Adrenal gland (tissue), 12 donors: ENCODE results near the gene CKB. TPM values are rescaled to one million over a fixed set of nuclear protein-coding genes. Genes with fewer than 3 reads are reported as not detected.
A peak's percentile ranks its signal among the peaks of the same experiment; 100 is the strongest.
"Not testable (repeated sequence)": the region's sequence is repeated elsewhere in the genome, so short reads cannot be mapped to it uniquely, and the experiment has no call there.

Source experiments
- DNase-seq, 7 donors: peaks; one replicate each; pipeline ENCODE4 v3.0.0-alpha.2; 2019 to 2020
- H3K27ac ChIP-seq, 5 donors: fragments of 200-600 bp; sonication (generic) in 4 of 5; 1 replicate in 3 of 5; 2 replicates in 2 of 5; pipeline versions ENCODE4 v1.5.1 to v1.8.0; 2016 to 2020; ENCODE audit warnings: mild to moderate bottlenecking in 1 of 5
- H3K27me3 ChIP-seq: fragments of 200-600 bp; 2 replicates; pipeline ENCODE4 v1.8.0; 2021
- H3K36me3 ChIP-seq, 2 donors: fragments of 200-600 bp; replicated peaks in 1 of 2; 1 replicate in 1 of 2; 2 replicates in 1 of 2; pipeline versions ENCODE4 v1.5.1 to v1.8.0; 2018 to 2022
- H3K4me1 ChIP-seq, 2 donors: fragments of 200-600 bp; replicated peaks in 1 of 2; 1 replicate in 1 of 2; 2 replicates in 1 of 2; pipeline versions ENCODE4 v1.5.1 to v1.8.0; 2018 to 2021
- H3K4me3 ChIP-seq, 4 donors: fragments of 200-600 bp; sonication (generic) in 3 of 4; one replicate each; pipeline ENCODE4 v1.5.1; 2016 to 2018
- H3K9me3 ChIP-seq, 3 donors: fragments of 200-600 bp; sonication (generic) in 1 of 3; replicated peaks in 1 of 3; 1 replicate in 2 of 3; 2 replicates in 1 of 3; pipeline versions ENCODE4 v1.5.1 to v1.8.0; 2016 to 2021
- POLR2A ChIP-seq, 2 donors: fragments of 450-650 bp; IDR thresholded peaks; one replicate each; pipeline ENCODE4 v1.6.1; 2017; ENCODE audit warnings: antibody characterized with exemption in 2 of 2, mild to moderate bottlenecking in 2 of 2, moderate library complexity in 1 of 2
- WGBS, 4 donors: extraction: QIAGEN DNeasy Blood & Tissue Kit in 2 of 4; methylation state at CpG; one replicate each; pipeline versions ENCODE4 v1.1.5 to v1.1.7; 2013 to 2017; 5-methylcytosine and 5-hydroxymethylcytosine counted together
- intact Hi-C, 2 donors: fragments of 100-400 bp; cut with DNase I; formaldehyde crosslinking; loops; one replicate each; pipeline versions ENCODE4 v1.14.1 to v1.15.0; 2022 to 2023
- polyA plus RNA-seq, 3 donors: library from polyadenylated mRNA; stranded (reverse); fragments of 200-250 nt in 2 of 3; fragments of 350-450 nt in 1 of 3; fragmentation: Illumina TruSeq in 1 of 3; extraction: RNeasy Lipid Tissue Mini Kit (QIAGEN cat#74804) in 1 of 3; gene quantifications; one replicate each; pipeline ENCODE4 v1.2.3, GENCODE V29; 2013 to 2014
- total RNA-seq, 9 donors: library from RNA; depleted of rRNA in 4 of 9; stranded (reverse); fragments of >200 nt in 4 of 9; fragments of 120-200 nt in 1 of 9; fragmentation: NEBNext Ultra II Directional in 1 of 9; extraction: Animal tissue kit (Norgen Biotek cat#: 25700) in 1 of 9; gene quantifications; one replicate each; pipeline versions ENCODE4 v1.1.0 to v1.2.4, GENCODE V29; 2013 to 2023
- TF ChIP-seq, protein P1 (sequence below), 6 experiments: fragments of 450-650 bp in 4 of 6; fragments of 200-600 bp in 2 of 6; sonication (generic) in 1 of 6; IDR thresholded peaks; 1 replicate in 5 of 6; 2 replicates in 1 of 6; pipeline versions ENCODE4 v1.5.1 to v1.8.0; 2016 to 2021; ENCODE audit warnings: antibody characterized with exemption in 6 of 6, mild to moderate bottlenecking in 2 of 6, moderate library complexity in 1 of 6
- donor health status: healthy with polysubstance abuse.
- donor health status: Bipolar disorder and iron deficiency.
- donor health status: DM: yes; HTN: yes; CAD: no.
- donor health status: DM: no; HTN: no; CAD: no.
- donor health status: DM: no; HTN: no; CAD: no.
- donor health status: DM: yes; HTN: yes; CAD: no.

The CKB gene
- total and polyA plus RNA-seq, 12 donors: 11.0 to 410 (median 198) TPM

DNA sequence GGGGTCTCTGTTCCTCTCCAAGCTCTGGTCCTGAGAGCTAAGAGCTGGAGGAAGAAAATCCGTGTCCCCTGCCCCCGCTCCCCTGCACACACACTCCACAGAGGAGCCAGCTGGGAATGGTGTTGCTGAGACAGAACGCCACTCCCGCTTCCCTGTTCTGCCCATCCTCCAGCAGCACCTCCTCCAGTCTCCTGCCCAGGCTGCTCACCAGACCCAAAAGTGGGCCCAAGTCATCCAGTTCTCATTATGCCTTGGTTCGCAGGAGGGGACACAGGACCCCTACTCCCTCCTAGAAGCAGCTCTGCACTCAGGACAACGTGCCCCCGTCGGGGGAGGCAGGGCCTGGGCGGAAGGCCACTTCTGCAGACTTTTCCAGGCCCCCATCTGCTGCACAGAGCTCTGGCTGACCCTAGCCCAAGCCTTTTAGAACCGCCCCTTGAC, 5.5 kb upstream of the CKB start:
- intact Hi-C loops: no loop called here
- 23 to 35% (median 32%) methylated on average over 4 to 10 of the region's 10 CpGs for WGBS, 4 donors
- Histone ChIP-seq H3K27me3 (no peaks in the 10 kb centered on the region), H3K36me3 (no peaks in the 10 kb centered on the region), H3K4me3 (peak overlapping the region in 3 of 4 donors; percentile 49 to 93 (median 90)), H3K9me3 (no peaks in the 10 kb centered on the region), H3K4me1 (peaks cover 28 to 47% of the 10 kb centered on the region in 2 donors), H3K27ac (peak overlapping the region; percentile 41 to 88 (median 84))
- peak in 3 of 7 donors; percentile 44 to 77 (median 73) for DNase-seq
- TF ChIP-seq POLR2A (IDR thresholded peaks at IDR 0.05): peak in 1 of 2 donors; percentile 7
- TF ChIP-seq, protein P1, sequence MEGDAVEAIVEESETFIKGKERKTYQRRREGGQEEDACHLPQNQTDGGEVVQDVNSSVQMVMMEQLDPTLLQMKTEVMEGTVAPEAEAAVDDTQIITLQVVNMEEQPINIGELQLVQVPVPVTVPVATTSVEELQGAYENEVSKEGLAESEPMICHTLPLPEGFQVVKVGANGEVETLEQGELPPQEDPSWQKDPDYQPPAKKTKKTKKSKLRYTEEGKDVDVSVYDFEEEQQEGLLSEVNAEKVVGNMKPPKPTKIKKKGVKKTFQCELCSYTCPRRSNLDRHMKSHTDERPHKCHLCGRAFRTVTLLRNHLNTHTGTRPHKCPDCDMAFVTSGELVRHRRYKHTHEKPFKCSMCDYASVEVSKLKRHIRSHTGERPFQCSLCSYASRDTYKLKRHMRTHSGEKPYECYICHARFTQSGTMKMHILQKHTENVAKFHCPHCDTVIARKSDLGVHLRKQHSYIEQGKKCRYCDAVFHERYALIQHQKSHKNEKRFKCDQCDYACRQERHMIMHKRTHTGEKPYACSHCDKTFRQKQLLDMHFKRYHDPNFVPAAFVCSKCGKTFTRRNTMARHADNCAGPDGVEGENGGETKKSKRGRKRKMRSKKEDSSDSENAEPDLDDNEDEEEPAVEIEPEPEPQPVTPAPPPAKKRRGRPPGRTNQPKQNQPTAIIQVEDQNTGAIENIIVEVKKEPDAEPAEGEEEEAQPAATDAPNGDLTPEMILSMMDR (IDR thresholded peaks at IDR 0.05): no peak

- Histone ChIP-seq H3K27me3 (no peaks in the 10 kb centered on the region), H3K4me1 (peaks cover 33 to 52% of the 10 kb centered on the region in 2 donors), H3K27ac (peak overlapping the region in 4 of 5 donors; percentile 77 to 88 (median 86)), H3K36me3 (no peaks in the 10 kb centered on the region), H3K9me3 (no peaks in the 10 kb centered on the region), H3K4me3 (peak overlapping the region in 2 of 4 donors; percentile 90 to 93)
- intact Hi-C loops: no loop called here
- DNase-seq: no peak
- WGBS, 4 donors: 77 to 78% (median 77%) methylated on average over 12 to 14 of the region's 14 CpGs
- no peak for TF ChIP-seq POLR2A (IDR thresholded peaks at IDR 0.05)
- TF ChIP-seq, protein P1 (IDR thresholded peaks at IDR 0.05): no peak
These were observed 4.9 kb upstream of the CKB start for GRCh38 chr14:103527408-103528145.

- Histone ChIP-seq H3K4me3 (no peak overlapping the region), H3K36me3 (no peaks in the 10 kb centered on the region), H3K27ac (peak overlapping the region in 2 of 5 donors; percentile 25 to 26), H3K27me3 (no peaks in the 10 kb centered on the region), H3K9me3 (no peaks in the 10 kb centered on the region), H3K4me1 (peaks cover 36 to 55% of the 10 kb centered on the region in 2 donors)
- intact Hi-C loops: no loop called here
- no peak for DNase-seq
- TF ChIP-seq, protein P1 (IDR thresholded peaks at IDR 0.05): no peak
- no peak for TF ChIP-seq POLR2A (IDR thresholded peaks at IDR 0.05)
- WGBS, 4 donors: 82 to 89% (median 84%) methylated on average over 1 of the region's 1 CpG
These were observed 4.3 kb upstream of the CKB start for GRCh38 chr14:103526914-103527248.

- 44 to 64% (median 51%) methylated on average over 5 to 8 of the region's 8 CpGs for WGBS, 4 donors
- TF ChIP-seq POLR2A (IDR thresholded peaks at IDR 0.05): no peak
- TF ChIP-seq, protein P1 (IDR thresholded peaks at IDR 0.05): no peak
- intact Hi-C loops: no loop called here
- Histone ChIP-seq H3K9me3 (no peaks in the 10 kb centered on the region), H3K4me3 (no peak overlapping the region), H3K4me1 (peaks cover 39 to 60% of the 10 kb centered on the region in 2 donors), H3K27me3 (no peaks in the 10 kb centered on the region), H3K27ac (peak overlapping the region in 2 of 5 donors; percentile 6 to 25), H3K36me3 (no peaks in the 10 kb centered on the region)
- no peak for DNase-seq
These were observed 3.8 kb upstream of the CKB start for GRCh38 chr14:103526247-103526913.

GRCh38 chr14:103525430-103526246, 3.0 kb upstream of the CKB start:
- peaks cover 43 to 66% of the 10 kb centered on the region in 2 donors for H3K4me1 ChIP-seq
- peak overlapping the region in 2 of 5 donors; percentile 27 to 38 for H3K27ac ChIP-seq

More at GRCh38 chr14:103525430-103526246, 3.0 kb upstream of the CKB start:
- intact Hi-C loops, H3K9me3 ChIP-seq, DNase-seq, H3K27me3 ChIP-seq, H3K4me3 ChIP-seq, H3K36me3 ChIP-seq: not testable (repeated sequence)
- 49 to 65% (median 56%) methylated on average over 12 to 17 of the region's 17 CpGs for WGBS, 4 donors
